ENCODE data around the gene SLC2A4. TPM values are rescaled to one million over a fixed set of nuclear protein-coding genes. Genes with fewer than 3 reads are reported as not detected.

The SLC2A4 gene
- total RNA-seq, 1 donor from 2014 or later: 4.9 TPM

- Histone ChIP-seq H3K9me3 (no peaks in the 10 kb centered on the region), H3K4me1 (peaks cover 8 to 13% of the 10 kb centered on the region in 2 donors), H3K4me3 (peak overlapping the region; percentile 17 to 53), H3K27ac (no peak overlapping the region), H3K36me3 (peaks cover 0 to 18% of the 10 kb centered on the region in 2 donors), H3K27me3 (peaks cover 17% of the 10 kb centered on the region)
- no peak for TF ChIP-seq CTCF (IDR thresholded peaks at IDR 0.05)
- intact Hi-C loops (cut with DNase I): no loop called here
- DNase-seq (ENCODE audit: low spot score in 2 of 2): no peak
Observed at GRCh38 chr17:7262935-7263800, 18.4 kb upstream of the SLC2A4 start.

GRCh38 chr17:7263801-7264078 is 17.8 kb upstream of the SLC2A4 start:
- H3K27me3 ChIP-seq: peaks cover 17% of the 10 kb centered on the region
- peak overlapping the region in 1 of 2 donors; percentile 53 for H3K4me3 ChIP-seq
- no peak overlapping the region for H3K27ac ChIP-seq
- H3K4me1 ChIP-seq: peaks cover 8 to 13% of the 10 kb centered on the region in 2 donors
- intact Hi-C loops (cut with DNase I): no loop called here
- no peaks in the 10 kb centered on the region for H3K9me3 ChIP-seq
- DNase-seq (ENCODE audit: low spot score in 2 of 2): no peak
- H3K36me3 ChIP-seq: peaks cover 0 to 12% of the 10 kb centered on the region in 2 donors
- TF ChIP-seq CTCF (IDR thresholded peaks at IDR 0.05): no peak

GRCh38 chr17:7266784-7267183 is 14.7 kb upstream of the SLC2A4 start:
- H3K4me3 ChIP-seq: no peak overlapping the region
- no peaks in the 10 kb centered on the region for H3K9me3 ChIP-seq
- H3K36me3 ChIP-seq: no peaks in the 10 kb centered on the region
- intact Hi-C loops (cut with DNase I): no loop called here
- peaks cover 13% of the 10 kb centered on the region for H3K27me3 ChIP-seq
- peaks cover 8% of the 10 kb centered on the region in 2 donors for H3K4me1 ChIP-seq
- no peak overlapping the region for H3K27ac ChIP-seq
- TF ChIP-seq CTCF (IDR thresholded peaks at IDR 0.05): no peak
- DNase-seq (ENCODE audit: low spot score in 2 of 2): no peak

GRCh38 chr17:7279448-7279847 is 2.1 kb upstream of the SLC2A4 start:
- H3K4me3 ChIP-seq: no peak overlapping the region
- H3K27me3 ChIP-seq: no peaks in the 10 kb centered on the region
- H3K9me3 ChIP-seq: no peaks in the 10 kb centered on the region
- H3K4me1 ChIP-seq: peaks cover 9 to 16% of the 10 kb centered on the region in 2 donors
- H3K36me3 ChIP-seq: no peaks in the 10 kb centered on the region
- intact Hi-C loops (cut with DNase I): no loop called here
- TF ChIP-seq CTCF (IDR thresholded peaks at IDR 0.05): no peak
- no peak for DNase-seq (ENCODE audit: low spot score in 2 of 2)
- no peak overlapping the region for H3K27ac ChIP-seq

- Histone ChIP-seq H3K4me3 (peak overlapping the region; percentile 56), H3K27ac (peak overlapping the region; percentile 73 to 81), H3K27me3 (no peaks in the 10 kb centered on the region), H3K9me3 (no peaks in the 10 kb centered on the region), H3K36me3 (no peaks in the 10 kb centered on the region), H3K4me1 (peaks cover 9 to 16% of the 10 kb centered on the region in 2 donors)
- peak in 1 of 2 donors; percentile 89 for DNase-seq (ENCODE audit: low spot score in 2 of 2)
- intact Hi-C loops (cut with DNase I): loop anchor here (1.0 to 2.0 kb wide), 4 partner anchors 16 to 66 kb away; partner anchors contain the start of gene ELP5
- peak; percentile 90 to 94 (median 94) for TF ChIP-seq CTCF (IDR thresholded peaks at IDR 0.05)
Observed at GRCh38 chr17:7280519-7281073, 922 bp upstream of the SLC2A4 start.
